GM06990 (cell line): ENCODE measurements around the gene SH3PXD2B.

Experiments
- DNase-seq: peaks from one replicate; pipeline ENCODE4 v3.0.0-alpha.2; 2011; ENCODE audit not compliant: insufficient read length; ENCODE audit errors: extremely low read depth
- H3K27me3 ChIP-seq: replicated peaks from 2 replicates; pipeline ENCODE4 v1.6.0; 2011; ENCODE audit warnings: low read length; ENCODE audit not compliant: control insufficient read depth, insufficient read depth
- H3K36me3 ChIP-seq: 2 replicates; pipeline ENCODE4 v1.5.1; 2011; ENCODE audit warnings: low read length; ENCODE audit not compliant: control insufficient read depth, insufficient read depth
- H3K4me3 ChIP-seq: replicated peaks from 2 replicates; pipeline ENCODE4 v1.5.1; 2011; ENCODE audit warnings: low read depth, mild to moderate bottlenecking, control low read depth, low read length
- TF ChIP-seq, protein P1 (sequence below): IDR thresholded peaks from 2 replicates; pipeline ENCODE4 v1.5.1; 2011; ENCODE audit warnings: low read length, control low read depth, mild to moderate bottlenecking, inconsistent platforms; ENCODE audit not compliant: insufficient read depth, poor library complexity, severe bottlenecking

Gene SH3PXD2B

DNA sequence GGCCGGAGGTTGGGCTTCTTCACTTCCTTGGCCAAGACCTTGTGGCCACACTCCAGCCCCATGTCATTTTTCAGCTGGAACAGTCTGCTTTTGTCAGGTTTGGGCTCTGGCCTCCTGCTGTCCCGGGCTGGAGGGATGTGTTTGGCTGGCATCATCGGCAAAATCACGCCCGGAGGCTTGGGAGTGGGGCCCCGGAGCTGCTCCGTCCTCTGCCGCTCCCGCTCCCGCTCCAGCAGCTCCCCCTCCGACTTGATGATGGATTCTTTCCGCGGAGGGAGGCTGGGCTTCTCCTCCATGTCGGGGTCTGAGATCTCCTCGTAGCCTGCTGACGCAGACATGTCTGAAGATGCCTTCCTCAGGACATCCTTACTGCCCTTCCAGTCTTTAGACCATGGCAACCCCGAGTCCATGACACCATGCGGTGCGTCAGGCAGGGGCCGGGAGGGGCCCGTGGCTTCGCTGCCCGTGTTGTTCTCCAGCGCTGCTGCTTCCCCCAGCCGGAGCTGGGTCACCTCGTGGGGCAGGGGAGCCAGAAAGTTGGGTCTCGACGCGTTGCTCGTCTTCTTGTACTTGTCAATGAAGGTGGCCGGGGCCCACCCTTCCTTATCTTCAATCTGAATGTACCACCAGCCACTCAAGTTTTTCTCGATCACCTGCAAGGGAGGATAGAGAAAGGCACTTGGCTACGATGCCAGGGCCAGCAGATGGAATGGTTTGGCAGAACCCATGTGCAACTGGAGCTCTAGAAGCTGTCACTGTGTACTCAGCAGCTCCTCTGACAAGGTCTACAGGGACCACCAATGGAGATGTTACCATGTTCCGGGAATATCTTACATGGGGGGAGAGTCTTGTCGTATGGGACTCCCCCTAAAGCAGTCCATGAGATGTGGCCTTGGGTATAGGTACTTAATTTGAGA is 114.8 kb downstream of the SH3PXD2B start:
- no peak for DNase-seq
- TF ChIP-seq, protein P1, sequence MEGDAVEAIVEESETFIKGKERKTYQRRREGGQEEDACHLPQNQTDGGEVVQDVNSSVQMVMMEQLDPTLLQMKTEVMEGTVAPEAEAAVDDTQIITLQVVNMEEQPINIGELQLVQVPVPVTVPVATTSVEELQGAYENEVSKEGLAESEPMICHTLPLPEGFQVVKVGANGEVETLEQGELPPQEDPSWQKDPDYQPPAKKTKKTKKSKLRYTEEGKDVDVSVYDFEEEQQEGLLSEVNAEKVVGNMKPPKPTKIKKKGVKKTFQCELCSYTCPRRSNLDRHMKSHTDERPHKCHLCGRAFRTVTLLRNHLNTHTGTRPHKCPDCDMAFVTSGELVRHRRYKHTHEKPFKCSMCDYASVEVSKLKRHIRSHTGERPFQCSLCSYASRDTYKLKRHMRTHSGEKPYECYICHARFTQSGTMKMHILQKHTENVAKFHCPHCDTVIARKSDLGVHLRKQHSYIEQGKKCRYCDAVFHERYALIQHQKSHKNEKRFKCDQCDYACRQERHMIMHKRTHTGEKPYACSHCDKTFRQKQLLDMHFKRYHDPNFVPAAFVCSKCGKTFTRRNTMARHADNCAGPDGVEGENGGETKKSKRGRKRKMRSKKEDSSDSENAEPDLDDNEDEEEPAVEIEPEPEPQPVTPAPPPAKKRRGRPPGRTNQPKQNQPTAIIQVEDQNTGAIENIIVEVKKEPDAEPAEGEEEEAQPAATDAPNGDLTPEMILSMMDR, result no peak
- no peaks in the 10 kb centered on the region for H3K36me3 ChIP-seq
- no peaks in the 10 kb centered on the region for H3K27me3 ChIP-seq
- H3K4me3 ChIP-seq, result no peak overlapping the region

DNA sequence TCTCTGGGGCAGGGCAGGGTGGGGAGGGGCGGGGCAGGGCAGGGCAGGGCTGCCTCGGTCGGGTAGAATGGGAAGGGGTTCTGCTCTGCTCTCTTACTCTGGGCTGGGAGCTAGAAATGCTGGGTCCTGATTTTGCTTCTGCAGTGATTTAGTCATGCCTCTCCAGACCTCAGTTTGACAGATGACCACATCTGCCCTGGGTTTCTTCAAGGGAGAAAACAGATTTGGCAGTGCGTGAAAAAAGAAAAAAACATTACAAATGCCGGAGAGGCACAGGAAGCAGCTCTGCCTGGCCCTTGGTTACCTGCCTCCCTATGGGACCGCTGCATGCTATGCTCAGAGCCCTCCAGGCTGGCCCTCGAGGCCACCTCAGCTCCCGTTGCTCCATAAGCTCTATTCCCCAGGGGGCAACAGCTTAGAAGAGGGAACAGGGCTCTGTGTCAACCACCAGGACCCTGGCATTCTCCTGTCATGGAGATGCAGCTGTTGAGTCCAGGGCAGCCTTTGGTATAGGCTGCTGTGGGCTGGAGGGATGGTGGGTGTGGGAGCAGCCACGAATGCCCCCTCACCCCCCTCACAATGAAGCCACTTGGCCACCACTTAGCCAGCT is 117.5 kb downstream of the SH3PXD2B start:
- Histone ChIP-seq H3K4me3 (no peak overlapping the region), H3K36me3 (no peaks in the 10 kb centered on the region), H3K27me3 (no peaks in the 10 kb centered on the region)
- TF ChIP-seq, protein P1, result no peak
- no peak for DNase-seq

DNA sequence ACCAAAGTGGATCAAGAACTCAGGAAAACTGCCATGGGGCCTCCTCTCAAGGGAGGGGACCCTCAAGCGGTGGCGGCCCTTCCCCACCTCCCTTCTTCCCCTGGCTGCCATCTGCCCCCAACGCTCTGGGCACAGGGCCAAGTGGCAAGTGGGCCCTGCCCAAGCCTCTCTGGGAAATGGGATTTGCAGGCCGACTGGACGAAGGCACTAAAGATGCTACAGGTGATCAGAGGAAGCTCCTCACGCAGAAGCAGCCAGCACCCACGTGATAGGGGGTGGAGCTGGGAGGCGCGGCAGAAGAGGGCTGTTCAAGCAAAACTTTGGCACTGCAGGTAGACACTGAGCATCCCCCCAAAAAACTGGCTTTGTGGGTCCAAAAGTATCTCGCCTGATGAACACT is 118.1 kb downstream of the SH3PXD2B start:
- TF ChIP-seq, protein P1, result no peak
- Histone ChIP-seq H3K36me3 (no peaks in the 10 kb centered on the region), H3K27me3 (no peaks in the 10 kb centered on the region), H3K4me3 (no peak overlapping the region)
- no peak for DNase-seq

DNA sequence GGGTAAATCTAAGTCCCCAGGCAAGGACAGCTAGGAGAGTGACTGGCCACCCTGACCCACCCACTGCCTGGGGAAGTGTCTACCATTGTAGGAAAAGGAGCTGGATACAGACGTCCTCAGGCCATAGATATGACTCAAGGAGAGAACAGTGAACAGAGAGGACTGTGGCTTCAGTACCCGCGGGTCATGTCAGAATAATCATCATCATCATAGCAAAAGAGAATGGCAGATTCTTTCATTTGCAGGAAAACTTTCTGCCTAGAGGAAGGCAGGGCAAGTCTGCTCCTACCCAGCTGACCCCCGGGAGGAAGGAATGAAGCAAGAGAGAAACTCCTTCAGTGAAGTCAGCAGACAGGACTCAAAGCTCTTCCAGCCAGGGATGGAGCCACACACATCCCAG is 118.6 kb downstream of the SH3PXD2B start:
- Histone ChIP-seq H3K27me3 (no peaks in the 10 kb centered on the region), H3K4me3 (no peak overlapping the region), H3K36me3 (no peaks in the 10 kb centered on the region)
- TF ChIP-seq, protein P1, result no peak
- no peak for DNase-seq

DNA sequence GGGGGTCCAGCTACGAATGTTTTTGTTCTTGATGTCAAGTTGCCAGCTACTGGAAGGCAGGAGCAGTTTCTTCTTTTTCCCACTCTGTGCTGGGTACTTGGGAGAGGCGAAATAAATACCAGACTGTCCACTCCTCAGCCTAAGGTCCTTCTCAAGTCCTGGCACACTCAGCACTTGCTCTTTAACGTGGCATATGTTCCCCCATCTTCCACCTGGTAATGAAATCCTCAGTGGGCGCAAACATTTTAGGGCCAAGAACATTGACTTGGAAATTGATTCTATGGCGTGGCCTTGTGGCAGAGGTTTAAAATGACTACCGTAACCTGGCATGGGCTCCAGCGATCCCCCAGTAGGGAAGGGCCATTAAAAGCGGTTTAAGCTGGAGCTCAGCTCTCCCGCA is 119.7 kb downstream of the SH3PXD2B start:
- Histone ChIP-seq H3K27me3 (no peaks in the 10 kb centered on the region), H3K4me3 (no peak overlapping the region), H3K36me3 (no peaks in the 10 kb centered on the region)
- DNase-seq, result no peak
- TF ChIP-seq, protein P1, result no peak
